Lower leg skin (tissue), 4 donors: ENCODE data around the gene TAB3. TPM values are rescaled to one million over a fixed set of nuclear protein-coding genes. Genes with fewer than 3 reads are reported as not detected.

ENCODE experiments used
- DNase-seq, 2 donors: peaks; one replicate each; pipeline ENCODE4 v3.0.0-alpha.2; 2019; ENCODE audit warnings: low spot score in 2 of 2
- H3K4me3 ChIP-seq: fragments of 200-600 bp; sonication (generic); 2 replicates; pipeline ENCODE4 v1.5.1; 2017; ENCODE audit warnings: mild to moderate bottlenecking, low read depth; ENCODE audit not compliant: poor library complexity, severe bottlenecking
- CTCF ChIP-seq, 3 donors: fragments of 450-650 bp; IDR thresholded peaks; one replicate each; pipeline ENCODE4 v1.5.1; 2016; ENCODE audit warnings: antibody characterized with exemption in 3 of 3, mild to moderate bottlenecking in 3 of 3, moderate library complexity in 2 of 3
- POLR2A ChIP-seq, 2 donors: fragments of 450-650 bp; IDR thresholded peaks; one replicate each; pipeline ENCODE4 v1.6.1; 2016 to 2017; ENCODE audit warnings: antibody characterized with exemption in 2 of 2, mild to moderate bottlenecking in 1 of 2, moderate library complexity in 1 of 2
- WGBS, 2 donors: methylation state at CpG; one replicate each; pipeline ENCODE4 v1.1.5; 2018; 5-methylcytosine and 5-hydroxymethylcytosine counted together
- intact Hi-C: fragments of 100-400 bp; cut with DNase I; formaldehyde crosslinking; loops from one replicate; pipeline ENCODE4 v1.15.0; 2023; ENCODE audit warnings: low total_unique reads
- total RNA-seq, 4 donors: library from RNA; depleted of rRNA; stranded (reverse); fragments of >200 nt; gene quantifications; one replicate each; pipeline ENCODE4 v1.1.0, GENCODE V29; 2016

Gene TAB3
- total RNA-seq, 4 donors from 2014 or later = 33.6 to 42.5 (median 39.3) TPM

- intact Hi-C loops = no loop called here
- no peak overlapping the region for H3K4me3 ChIP-seq
- no peak for DNase-seq
- TF ChIP-seq CTCF (IDR thresholded peaks at IDR 0.05) (no peak), POLR2A (IDR thresholded peaks at IDR 0.05) (no peak)
- 48 to 67% methylated on average over 1 of the region's 1 CpG for WGBS, 2 donors
Observed at GRCh38 chrX:30905321-30905720, 16.3 kb upstream of the TAB3 start.

- intact Hi-C loops = no loop called here
- no peak overlapping the region for H3K4me3 ChIP-seq
- WGBS, 2 donors = 31 to 43% methylated on average over 3 of the region's 3 CpGs
- DNase-seq = no peak
- no peak for TF ChIP-seq POLR2A (IDR thresholded peaks at IDR 0.05)
- TF ChIP-seq CTCF (IDR thresholded peaks at IDR 0.05) = no peak
Observed at GRCh38 chrX:30904632-30905031, 15.6 kb upstream of the TAB3 start.

GRCh38 chrX:30904186-30904585, 15.1 kb upstream of the TAB3 start:
- no peak for TF ChIP-seq CTCF (IDR thresholded peaks at IDR 0.05)
- TF ChIP-seq POLR2A (IDR thresholded peaks at IDR 0.05) = no peak
- H3K4me3 ChIP-seq = no peak overlapping the region
- WGBS, 2 donors = 39 to 44% methylated on average over 5 of the region's 5 CpGs
- no peak for DNase-seq
- intact Hi-C loops = no loop called here

- intact Hi-C loops = no loop called here
- TF ChIP-seq POLR2A (IDR thresholded peaks at IDR 0.05) = no peak
- TF ChIP-seq CTCF (IDR thresholded peaks at IDR 0.05) = no peak
- H3K4me3 ChIP-seq = no peak overlapping the region
- no peak for DNase-seq
Observed at GRCh38 chrX:30900227-30900626, 11.2 kb upstream of the TAB3 start.

GRCh38 chrX:30898886-30899285, 9.8 kb upstream of the TAB3 start:
- no peak overlapping the region for H3K4me3 ChIP-seq
- 65 to 90% methylated on average over 5 of the region's 5 CpGs for WGBS, 2 donors
- no peak for TF ChIP-seq CTCF (IDR thresholded peaks at IDR 0.05)
- no peak for TF ChIP-seq POLR2A (IDR thresholded peaks at IDR 0.05)
- intact Hi-C loops = no loop called here
- DNase-seq = no peak

GRCh38 chrX:30895370-30895769, 6.3 kb upstream of the TAB3 start:
- DNase-seq = no peak

More at GRCh38 chrX:30895370-30895769, 6.3 kb upstream of the TAB3 start:
- TF ChIP-seq POLR2A (IDR thresholded peaks at IDR 0.05) (no peak), CTCF (IDR thresholded peaks at IDR 0.05) (no peak)
- intact Hi-C loops = no loop called here
- 48 to 53% methylated on average over 2 of the region's 2 CpGs for WGBS, 2 donors
- no peak overlapping the region for H3K4me3 ChIP-seq
